ENCODE measurements around the gene SGIP1.

Gene SGIP1

DNA sequence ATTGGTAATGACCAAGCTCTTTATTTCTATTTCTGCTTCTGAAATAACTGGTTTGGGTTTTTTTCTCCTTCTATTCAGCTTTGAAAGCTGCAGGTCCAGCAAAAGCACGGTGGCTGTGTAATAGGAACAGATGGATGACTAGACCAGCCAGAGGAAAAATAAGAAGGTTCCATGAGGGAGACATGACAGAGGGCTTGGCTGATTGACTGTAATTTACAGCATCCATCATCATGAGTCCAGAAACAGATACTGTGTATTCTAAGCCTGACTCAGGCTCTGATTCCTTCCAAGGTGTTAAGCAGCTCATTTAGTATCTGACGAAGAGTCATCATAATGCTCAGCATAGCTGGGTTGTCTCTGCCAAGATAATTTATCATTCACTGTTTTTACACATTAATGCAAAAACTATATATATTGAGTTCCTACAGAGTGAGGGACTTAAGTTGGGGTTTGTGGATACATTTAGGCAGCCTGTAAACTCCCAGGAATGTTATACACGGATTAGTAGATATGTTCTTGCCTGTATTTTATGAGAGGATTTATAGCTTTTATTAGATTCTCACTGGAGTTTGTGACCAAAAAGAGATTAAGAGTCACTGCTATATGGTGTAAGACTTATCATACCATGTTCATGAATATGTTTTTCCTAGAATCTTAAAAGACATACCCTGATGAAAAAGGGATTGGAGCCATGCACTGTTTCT, 72.6 kb downstream of the SGIP1 start:
- DNase-seq, result no peak

DNA sequence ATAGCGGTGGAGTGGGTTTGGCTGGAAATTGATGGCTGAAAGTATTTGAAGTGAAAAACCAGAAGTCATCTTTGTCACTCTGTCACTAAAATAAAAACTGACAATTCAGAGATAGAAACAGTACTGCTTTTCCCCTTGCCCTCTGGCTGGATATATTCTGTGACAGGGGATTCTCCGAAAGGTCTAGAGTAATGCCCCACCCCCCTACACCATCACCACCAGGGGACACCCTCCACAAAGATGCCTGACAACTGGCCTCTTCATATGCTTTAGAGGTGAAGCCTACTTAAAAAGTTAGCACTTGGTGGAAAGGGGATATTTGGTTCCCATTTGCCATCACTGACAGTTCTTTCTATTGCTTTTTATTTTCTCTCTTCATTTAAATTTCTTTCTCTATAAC, 73.5 kb downstream of the SGIP1 start:
- no peak for DNase-seq

DNA sequence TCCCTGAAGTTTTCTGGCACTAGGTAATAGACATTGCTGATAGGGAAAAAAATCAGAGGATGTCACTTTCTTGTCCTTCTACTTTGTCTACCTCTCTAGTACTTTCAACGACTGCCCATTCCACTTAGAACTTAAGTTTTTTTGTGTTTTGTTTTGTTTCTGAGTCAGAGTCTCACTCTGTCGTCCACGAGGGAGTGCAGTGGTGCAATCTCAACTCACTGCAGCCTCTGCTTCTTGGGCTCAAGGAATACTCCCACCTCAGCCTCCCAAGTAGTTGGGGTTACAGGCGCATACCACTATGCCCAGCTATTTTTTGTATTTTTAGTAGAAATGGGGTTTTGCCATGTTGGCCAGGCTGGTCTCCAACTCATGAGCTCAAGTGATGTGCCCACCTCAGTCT, 79.2 kb downstream of the SGIP1 start:
- no peak for DNase-seq

DNA sequence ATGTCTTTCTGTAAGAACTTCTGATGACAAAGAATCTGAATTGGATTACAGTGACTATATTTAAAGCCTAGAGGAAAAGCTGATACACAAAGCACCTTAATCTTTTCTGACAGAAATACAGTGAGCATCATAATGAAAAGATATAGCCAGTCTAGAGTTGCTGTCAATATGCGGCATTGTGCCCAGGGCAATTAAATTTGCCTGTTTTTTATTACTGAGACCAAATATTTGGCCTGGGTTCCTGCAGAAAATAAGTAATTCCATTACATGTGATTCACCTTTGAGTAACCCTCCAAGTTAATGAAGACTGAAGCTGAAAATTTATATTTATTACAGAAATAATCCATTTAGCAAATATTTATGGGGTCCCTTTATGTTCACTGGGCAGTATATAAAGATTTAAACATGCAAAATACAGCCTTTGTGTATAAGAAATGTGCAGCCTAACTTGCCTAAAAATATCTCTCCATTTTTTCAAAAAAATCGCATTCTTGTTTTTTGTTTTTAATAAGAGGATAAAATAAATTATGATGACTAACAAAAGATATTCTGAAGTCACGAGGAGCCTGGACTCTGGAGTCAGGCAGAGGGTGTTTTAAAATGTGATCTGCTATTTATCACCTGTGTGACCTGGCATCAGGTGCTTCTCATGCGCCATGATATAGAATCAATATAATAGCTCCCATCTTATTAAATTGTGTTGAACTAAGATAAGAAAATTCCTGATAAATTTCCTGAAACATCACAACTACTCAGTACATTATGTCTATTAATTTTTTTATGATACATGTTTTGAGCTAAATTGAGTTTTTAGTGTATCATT, 83.6 kb downstream of the SGIP1 start:
- no peak for DNase-seq

DNA sequence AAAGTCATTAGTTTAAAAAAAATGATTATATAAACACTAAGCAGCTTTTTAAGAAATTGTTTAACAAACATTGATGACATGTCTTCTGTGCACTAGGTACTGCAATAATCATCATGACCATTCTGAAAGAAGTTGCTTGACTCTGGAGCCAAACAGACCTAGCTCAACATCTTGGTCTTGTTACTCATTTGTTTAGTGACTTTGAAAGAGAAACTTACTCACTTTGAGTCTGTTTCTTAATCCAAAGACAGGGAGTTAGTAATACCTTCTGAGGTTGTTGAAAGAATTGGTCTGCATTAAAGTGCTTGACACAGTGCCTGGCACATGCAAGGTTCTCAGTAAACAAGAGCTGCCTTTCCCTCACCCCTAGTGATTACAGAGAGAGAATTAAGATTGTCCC, 84.4 kb downstream of the SGIP1 start:
- no peak for DNase-seq

DNA sequence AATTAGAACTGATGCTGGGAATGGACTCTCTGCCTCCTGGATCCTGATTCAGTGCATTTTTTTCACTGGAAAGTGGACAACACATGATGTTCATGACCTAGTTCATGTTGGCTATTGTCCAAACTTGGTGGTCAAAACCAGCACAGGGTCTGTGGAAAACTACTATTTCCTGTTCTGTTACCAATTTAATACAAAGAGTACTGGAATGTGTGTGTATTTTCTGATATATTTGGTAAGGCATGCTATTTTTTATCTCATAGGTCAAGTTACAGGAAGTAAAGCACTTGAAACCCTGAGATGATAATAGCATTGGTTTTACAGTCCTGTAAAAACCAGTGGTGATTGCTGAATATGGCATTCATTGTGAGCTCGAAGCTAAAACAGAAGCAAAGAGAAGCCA, 89.9 kb downstream of the SGIP1 start:
- DNase-seq, result no peak

DNA sequence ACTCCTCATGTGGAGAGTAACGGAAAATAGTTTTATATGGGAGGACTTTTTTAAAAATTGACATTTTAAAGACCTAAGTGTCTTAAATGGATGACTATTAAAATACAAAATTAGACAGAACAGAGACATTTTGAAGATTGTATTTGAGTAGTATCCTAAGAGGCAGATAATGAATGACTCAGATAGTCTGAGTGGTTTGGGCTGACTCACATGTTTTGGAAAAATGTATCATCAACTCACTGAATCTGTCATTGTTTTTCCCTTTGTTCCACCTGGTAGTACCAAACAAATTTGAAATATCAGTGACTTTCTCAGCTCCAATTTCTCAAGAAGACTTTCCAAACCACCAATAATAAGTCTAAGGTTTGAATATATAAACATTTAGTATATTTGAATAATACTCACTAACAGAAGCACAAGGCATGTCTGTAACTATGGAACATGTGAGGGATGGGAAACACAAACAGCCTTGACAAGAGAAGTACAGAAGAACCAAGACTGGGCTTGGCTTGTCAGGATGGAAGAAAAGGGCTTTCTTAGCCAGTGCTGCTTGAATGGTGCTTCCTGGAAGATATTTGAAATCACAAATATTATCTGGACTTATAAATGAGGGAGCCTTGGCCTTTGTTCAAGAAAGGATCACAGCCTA, 90.6 kb downstream of the SGIP1 start:
- no peak for DNase-seq

DNA sequence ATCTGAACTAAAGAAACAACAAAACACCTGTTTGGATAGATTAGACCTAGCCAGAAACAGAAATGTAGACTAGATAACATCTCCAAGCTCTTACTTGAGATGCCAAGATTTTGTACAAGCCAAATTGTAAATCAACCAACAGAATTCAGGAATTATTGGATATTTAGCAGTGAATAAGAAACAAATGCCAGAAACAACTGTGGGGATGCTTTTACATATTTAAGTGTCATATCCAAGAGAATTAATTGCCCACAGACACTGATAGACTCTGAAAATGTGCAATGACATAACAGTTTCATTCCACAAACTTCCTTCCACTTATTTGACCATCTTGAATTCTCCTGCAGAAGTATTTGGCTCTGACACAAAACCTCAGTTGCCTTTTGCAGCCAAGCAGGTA, 92.3 kb downstream of the SGIP1 start:
- DNase-seq, result no peak

DNA sequence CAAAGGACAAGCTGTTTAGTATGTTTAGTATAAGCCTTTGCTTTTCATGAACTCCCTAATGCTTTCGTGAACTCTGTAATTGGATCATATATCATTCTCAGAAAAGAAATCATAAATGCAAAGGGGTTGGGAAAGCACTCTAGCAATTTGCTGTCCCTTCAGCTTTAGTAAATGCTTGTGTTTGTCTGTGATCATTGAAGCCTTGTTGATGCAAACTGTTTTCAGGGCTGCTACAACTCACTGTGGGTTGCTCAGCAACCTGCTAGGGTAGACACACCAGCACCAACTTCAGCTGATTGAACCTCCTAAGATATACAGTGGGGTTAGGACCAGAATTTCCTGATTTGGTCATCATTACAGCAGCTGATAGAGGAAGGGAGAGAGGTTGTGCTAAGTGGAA, 95.0 kb downstream of the SGIP1 start:
- no peak for DNase-seq

DNA sequence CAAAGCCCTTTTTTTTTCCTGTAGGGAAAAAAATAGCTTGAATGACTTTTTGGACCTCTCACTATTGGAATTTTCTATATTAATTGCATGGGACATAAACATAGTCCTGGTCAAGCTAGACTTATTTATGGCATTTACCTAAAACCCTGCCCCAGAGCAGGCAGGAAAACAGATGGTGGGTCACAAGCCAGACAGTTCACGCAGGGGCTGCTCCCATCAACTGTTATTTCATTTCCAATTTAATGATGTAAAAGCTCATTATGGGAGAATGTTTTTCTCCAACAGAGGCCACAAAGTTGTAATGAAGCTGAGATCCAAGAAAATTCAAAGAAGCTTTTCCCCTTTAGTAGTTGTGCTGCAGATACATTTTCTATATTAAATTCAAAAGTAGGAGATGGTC, 99.2 kb downstream of the SGIP1 start:
- no peak for DNase-seq

DNA sequence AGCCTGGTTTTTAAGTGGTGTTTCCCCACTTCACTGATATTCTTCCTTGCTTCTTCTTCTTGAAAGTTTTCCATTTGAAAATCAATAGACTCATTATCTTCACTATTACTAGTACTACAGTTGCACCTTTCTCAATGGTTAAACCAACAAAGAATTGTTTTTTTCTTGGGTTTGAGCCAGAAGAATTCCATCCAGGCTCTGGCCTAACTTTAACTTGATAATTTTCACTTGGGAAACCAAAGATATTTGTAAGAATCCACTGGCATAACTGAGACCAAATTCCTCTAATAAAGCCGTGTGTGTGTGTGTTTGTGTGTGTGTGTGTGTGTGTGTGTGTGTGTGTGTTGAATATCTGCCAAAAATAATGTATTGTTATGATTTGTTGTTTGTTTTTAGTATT, 103.2 kb downstream of the SGIP1 start:
- DNase-seq, result no peak

DNA sequence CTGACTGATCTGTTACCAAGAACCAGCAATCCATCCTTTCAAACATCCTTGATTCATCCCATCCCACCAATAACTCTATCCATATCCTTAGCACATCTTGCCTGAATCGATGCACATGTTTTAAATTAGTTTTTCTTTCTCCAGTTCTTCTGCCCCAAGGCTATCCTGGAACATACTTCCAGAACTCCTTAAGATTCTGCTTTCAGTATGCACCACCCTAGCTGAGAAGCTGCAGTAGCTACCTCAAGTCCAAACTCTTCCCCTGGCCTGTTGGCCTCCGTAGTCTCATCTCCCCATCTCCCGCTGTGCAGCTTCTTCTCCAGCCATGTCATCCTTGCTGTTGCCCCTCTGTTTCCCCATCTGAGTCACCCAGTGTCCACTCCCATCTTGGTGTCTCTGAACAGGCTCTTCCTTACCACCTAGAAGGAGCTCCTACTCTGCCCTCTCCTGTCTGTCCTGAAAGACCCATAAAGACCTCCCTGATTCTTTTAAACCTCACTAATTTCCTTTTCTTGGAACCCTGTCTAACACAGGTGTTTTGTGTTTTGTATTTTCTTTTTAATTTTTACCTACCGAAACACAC, 108.0 kb downstream of the SGIP1 start:
- no peak for DNase-seq

DNA sequence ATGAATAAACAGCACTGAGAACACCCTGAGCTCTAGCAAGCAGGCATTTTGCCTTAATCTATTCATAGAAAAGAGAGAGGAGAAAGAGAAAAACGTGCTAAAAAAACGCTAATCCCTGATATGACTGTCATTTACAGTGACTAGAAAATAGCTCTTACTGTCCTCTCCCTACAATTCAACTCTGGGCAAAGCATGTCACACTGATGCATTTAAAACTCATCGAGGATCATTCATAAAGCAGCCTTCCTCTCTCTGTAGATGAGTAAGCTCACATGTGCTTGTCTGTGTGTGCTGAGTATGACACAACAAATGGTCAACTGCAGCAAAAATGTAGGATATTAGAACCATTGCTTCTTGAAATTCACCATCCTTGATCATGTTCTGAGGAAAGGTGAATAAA, 109.0 kb downstream of the SGIP1 start:
- DNase-seq, result no peak

DNA sequence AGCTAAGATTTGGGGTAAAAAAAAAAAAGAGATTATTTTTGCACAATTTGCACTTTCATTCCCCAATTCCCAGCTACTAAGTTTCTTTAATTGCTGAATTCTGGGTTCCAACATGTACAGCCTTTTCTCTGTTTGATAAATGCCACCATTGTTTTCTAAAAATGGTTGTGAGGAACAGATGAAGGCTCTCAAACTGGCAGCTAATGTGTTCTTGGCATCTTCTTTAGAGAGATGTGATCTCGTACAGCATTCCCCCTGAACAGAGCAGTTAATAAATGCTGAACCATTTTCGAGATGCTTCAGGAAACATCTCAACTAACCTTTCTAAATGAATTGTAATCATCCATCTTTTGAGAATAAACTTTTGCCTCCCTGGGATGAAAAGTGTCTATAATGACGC, 110.4 kb downstream of the SGIP1 start:
- DNase-seq, result no peak

DNA sequence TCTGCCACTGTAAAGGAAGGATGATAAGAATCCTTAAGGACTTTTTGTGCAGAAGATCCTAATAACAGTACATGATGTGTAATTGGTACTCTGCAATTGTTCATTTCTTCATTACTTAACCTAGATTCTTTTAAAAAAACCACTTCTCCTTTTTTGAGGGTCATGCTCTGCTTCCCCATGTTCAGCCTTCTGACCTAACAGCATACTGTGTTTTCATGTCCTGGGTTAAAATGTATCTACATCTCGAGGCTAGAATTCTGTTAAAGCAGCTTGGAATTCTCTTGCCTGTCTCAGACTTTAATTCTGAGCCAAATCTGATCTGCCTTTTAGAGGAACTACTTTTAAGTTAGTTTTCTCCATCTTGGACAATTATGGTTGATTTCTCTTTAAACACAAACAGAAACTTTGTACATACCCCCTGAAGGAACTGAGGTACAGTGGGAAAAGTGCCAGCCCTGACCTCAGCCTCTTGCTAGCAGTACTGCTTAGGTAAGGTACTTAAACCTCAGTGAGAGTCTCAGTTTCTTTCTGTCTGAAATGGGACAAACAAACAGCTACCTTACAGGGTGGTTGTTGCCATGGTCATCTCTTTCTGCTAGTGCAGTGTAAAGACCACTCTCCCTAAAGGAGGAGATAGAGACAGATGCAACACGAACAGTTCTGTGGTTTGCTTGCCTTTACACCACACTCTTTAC, 115.1 kb downstream of the SGIP1 start:
- DNase-seq, result no peak

DNA sequence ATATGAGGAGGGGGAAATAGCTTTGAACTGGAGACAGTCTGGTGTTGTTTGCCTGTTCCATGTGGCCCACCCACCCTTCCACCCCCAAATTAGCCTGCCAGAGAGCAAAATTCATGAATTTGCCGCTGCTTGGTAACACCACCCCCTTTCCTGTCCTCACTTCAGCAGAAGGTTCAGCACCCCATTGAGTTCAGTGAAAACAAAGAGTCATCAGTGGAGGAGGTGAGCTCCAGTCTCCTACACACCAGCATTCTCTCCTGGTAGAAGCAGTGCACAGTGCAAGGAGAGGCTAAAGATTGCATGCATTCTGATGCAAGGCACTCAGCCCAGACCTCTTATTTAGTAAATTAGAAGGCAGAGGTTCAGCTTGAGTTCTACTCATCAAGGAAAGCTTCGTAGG, 118.6 kb downstream of the SGIP1 start:
- no peak for DNase-seq

DNA sequence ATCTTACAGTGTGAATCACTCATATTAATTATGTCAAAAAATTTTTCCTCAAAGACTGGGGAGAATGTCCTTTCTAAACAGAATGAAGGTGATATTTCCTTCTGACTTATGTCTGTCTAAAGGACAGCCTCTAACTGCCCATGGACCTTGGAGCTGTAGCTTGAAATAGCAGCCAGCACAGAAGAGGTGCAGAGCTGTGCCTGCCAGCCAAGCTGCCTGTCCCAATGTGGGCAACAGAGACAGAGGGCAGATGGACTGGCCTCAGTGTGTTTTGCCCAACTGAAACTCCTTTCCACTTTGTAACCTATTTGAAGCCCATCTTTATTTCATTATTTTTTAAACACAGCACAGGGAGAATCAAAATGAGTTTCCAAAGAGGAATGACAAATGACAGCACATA, 120.7 kb downstream of the SGIP1 start:
- DNase-seq, result no peak

DNA sequence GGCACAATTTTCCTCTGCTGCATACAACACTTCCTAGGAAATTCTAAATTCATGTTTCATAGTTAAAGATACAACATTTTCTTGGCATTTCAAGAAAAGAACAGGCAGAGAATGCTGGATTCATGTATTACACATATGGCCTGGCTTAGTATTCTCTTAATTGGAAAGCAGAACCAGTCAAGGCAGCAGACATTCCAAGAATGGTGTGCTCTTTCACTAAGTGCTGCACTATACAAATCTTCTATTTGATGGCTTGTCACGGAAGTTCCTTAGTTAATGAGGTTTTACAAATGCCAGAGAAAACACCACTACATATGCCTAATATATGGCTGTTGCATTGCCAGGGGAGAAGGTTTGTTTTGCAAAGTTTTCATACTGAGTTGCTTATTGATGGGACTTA, 137.5 kb downstream of the SGIP1 start:
- no peak for DNase-seq

DNA sequence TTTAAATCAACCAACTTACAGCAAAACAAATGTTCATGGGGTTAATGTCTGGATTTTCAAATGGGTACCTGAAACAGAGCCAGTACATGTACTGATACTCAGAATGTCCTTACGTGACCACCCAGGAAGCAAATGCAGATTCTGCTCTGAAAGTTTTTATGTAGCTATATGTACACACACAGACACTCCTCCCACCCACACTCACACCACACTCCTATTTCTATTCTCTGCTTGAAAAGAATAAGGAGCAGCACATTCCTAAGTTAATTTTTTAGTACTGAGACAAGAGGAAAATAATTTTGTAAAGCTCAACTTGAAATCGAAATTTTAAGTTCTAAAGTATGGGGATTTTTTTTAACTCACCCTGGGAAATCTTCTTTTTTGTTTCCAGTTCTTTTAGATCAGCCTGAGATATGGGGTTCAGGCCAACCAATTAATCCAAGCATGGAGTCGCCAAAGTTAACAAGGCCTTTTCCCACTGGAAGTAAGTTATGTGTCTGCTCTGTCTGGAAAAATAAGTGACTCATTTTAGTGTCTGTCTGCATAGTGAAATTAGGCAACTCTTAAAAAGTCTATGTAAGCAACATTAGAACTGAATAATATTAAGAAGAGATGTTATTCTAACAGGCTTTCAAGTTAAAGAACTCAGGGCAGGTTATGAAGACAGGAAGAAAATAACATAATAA, 142.8 kb downstream of the SGIP1 start:
- DNase-seq, result no peak

DNA sequence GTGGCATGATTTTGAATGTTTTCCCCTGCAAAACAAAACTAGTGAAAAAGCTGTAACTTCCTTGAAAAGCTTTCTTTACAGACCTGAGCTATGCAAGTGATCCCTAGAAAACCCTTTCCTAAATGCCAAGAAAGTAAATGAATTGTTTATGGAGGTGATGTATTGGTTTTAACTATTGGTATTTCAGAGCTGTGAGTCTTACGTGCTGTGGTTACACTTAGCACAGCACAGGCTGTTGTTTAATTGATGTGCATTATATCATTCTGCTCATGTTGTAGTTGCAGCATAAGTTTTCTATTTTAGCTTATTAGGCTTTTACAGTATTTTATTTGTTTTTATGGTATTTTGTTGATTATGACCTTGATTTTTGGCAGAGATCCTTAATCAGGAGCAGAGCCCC, 144.2 kb downstream of the SGIP1 start:
- DNase-seq, result no peak

DNA sequence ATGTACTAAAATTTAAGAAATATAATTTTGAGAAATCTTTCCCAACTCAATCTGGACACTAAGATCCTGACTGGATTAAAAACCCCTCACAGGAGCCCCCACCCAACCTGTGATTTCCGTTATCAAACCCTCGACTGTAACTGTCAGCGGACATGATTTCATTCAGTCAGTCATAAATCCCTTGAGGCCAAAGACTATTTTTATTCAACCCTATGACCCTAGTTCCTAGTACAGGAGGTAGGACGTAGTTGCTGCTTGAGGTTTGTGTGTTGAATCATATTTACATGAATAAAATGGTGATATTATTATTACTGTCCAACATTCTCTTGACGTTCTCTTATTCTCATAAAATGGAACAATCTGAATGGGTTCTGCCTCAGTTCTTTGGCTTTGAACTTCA, 145.2 kb downstream of the SGIP1 start:
- DNase-seq, result no peak

DNA sequence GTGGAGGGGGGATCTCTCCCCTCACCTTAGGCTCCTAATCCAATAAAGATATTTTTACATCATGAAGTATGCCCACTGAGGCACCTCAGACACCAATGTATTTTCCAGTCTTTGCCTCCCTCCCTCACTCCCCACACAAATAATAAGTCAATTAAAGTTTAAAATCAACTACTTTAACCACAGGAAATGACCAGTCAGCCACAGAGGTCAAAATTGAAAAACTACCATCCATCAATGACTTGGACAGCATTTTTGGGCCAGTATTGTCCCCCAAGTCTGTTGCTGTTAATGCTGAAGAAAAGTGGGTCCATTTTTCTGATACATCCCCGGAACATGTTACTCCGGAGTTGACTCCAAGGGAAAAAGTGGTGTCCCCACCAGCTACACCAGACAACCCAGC, 147.7 kb downstream of the SGIP1 start:
- DNase-seq, result no peak
